Mesenchymal stem cell (in vitro differentiated cells and primary cell): ENCODE results near the gene GTF3A.

Experiments used
- DNase-seq: peaks from one replicate; pipeline ENCODE4 v3.0.0-alpha.2; 2013
- H2AFZ ChIP-seq: one replicate; pipeline ENCODE4 v1.6.1; 2013; ENCODE audit warnings: low read depth, mild to moderate bottlenecking, control low read depth, inconsistent platforms, low read length, moderate library complexity
- H2AK5ac ChIP-seq: 2 replicates; pipeline ENCODE4 v1.6.1; 2013; ENCODE audit warnings: low read length, moderate library complexity, mild to moderate bottlenecking, inconsistent platforms; ENCODE audit not compliant: severe bottlenecking
- H2BK120ac ChIP-seq: one replicate; pipeline ENCODE4 v1.6.1; 2013; ENCODE audit warnings: low read depth, mild to moderate bottlenecking, inconsistent platforms, low read length, moderate library complexity
- H2BK12ac ChIP-seq, 2 experiments: one replicate each; pipeline ENCODE4 v1.6.1; 2013; ENCODE audit warnings: inconsistent platforms in 2 of 2, low read length in 2 of 2, mild to moderate bottlenecking in 2 of 2, moderate library complexity in 2 of 2, control low read depth in 1 of 2
- H2BK15ac ChIP-seq: one replicate; pipeline ENCODE4 v1.6.1; 2013; ENCODE audit warnings: mild to moderate bottlenecking, low read depth, inconsistent platforms; ENCODE audit not compliant: poor library complexity, severe bottlenecking
- H2BK5ac ChIP-seq: 2 replicates; pipeline ENCODE4 v1.6.1; 2013; ENCODE audit warnings: low read depth, mild to moderate bottlenecking, low read length, control low read depth, inconsistent platforms; ENCODE audit not compliant: poor library complexity, severe bottlenecking
- H3K14ac ChIP-seq, 2 experiments: one replicate each; pipeline ENCODE4 v1.6.1; 2013; ENCODE audit warnings: inconsistent platforms in 2 of 2, low read length in 2 of 2, control low read depth in 1 of 2, mild to moderate bottlenecking in 1 of 2, moderate library complexity in 1 of 2
- H3K18ac ChIP-seq, 2 experiments: one replicate each; pipeline ENCODE4 v1.6.1; 2013; ENCODE audit warnings: inconsistent platforms in 2 of 2, low read length in 2 of 2, control low read depth in 1 of 2, low read depth in 1 of 2, mild to moderate bottlenecking in 1 of 2
- H3K23ac ChIP-seq, 2 experiments: one replicate each; pipeline ENCODE4 v1.6.1; 2013; ENCODE audit warnings: inconsistent platforms in 2 of 2, low read length in 2 of 2, mild to moderate bottlenecking in 2 of 2, moderate library complexity in 2 of 2, control low read depth in 1 of 2
- H3K27ac ChIP-seq: 2 replicates; pipeline ENCODE4 v1.5.1; 2013; ENCODE audit warnings: mild to moderate bottlenecking, moderate library complexity, low read length, control low read depth, inconsistent platforms; ENCODE audit not compliant: poor library complexity, severe bottlenecking
- H3K27me3 ChIP-seq, 2 experiments: 2 replicates each; pipeline versions ENCODE4 v1.6.1 to v1.7.0; 2013; ENCODE audit warnings: low read length in 2 of 2, mild to moderate bottlenecking in 2 of 2, moderate library complexity in 2 of 2, control low read depth in 1 of 2, inconsistent platforms in 1 of 2; ENCODE audit not compliant: control insufficient read depth in 1 of 2, insufficient read depth in 1 of 2
- H3K36me3 ChIP-seq, 2 experiments: 2 replicates each; pipeline versions ENCODE4 v1.6.1 to v1.7.0; 2013; ENCODE audit warnings: low read length in 2 of 2, control low read depth in 1 of 2, inconsistent platforms in 1 of 2, low read depth in 1 of 2, mild to moderate bottlenecking in 1 of 2; ENCODE audit not compliant: insufficient read depth in 2 of 2, control insufficient read depth in 1 of 2
- H3K4ac ChIP-seq, 2 experiments: one replicate each; pipeline ENCODE4 v1.6.1; 2013; ENCODE audit warnings: inconsistent platforms in 2 of 2, low read length in 2 of 2, mild to moderate bottlenecking in 2 of 2, moderate library complexity in 2 of 2, control low read depth in 1 of 2, low read depth in 1 of 2
- H3K4me1 ChIP-seq: 2 replicates; pipeline ENCODE4 v1.6.1; 2013; ENCODE audit warnings: low read depth, low read length, control low read depth; ENCODE audit not compliant: control insufficient read depth, insufficient read depth
- H3K4me2 ChIP-seq: 2 replicates; pipeline ENCODE4 v1.6.1; 2013; ENCODE audit warnings: low read length, mild to moderate bottlenecking, inconsistent platforms; ENCODE audit not compliant: poor library complexity, severe bottlenecking
- H3K4me3 ChIP-seq, 2 experiments: 2 replicates each; pipeline versions ENCODE4 v1.5.1 to v1.7.0; 2013; ENCODE audit warnings: low read length in 2 of 2, mild to moderate bottlenecking in 2 of 2, control low read depth in 1 of 2, low read depth in 1 of 2; ENCODE audit not compliant: insufficient read depth in 1 of 2
- H3K79me1 ChIP-seq: replicated peaks from 2 replicates; pipeline ENCODE4 v1.6.1; 2013; ENCODE audit warnings: mild to moderate bottlenecking, control low read depth, low read length, inconsistent platforms; ENCODE audit not compliant: poor library complexity, severe bottlenecking
- H3K9ac ChIP-seq: 2 replicates; pipeline ENCODE4 v1.7.0; 2013; ENCODE audit warnings: mild to moderate bottlenecking, low read length, moderate library complexity
- H3K9me3 ChIP-seq: 2 replicates; pipeline ENCODE4 v1.7.0; 2013; ENCODE audit warnings: mild to moderate bottlenecking, low read length; ENCODE audit not compliant: control insufficient read depth
- H4K8ac ChIP-seq: one replicate; pipeline ENCODE4 v1.6.1; 2013; ENCODE audit warnings: inconsistent platforms, mild to moderate bottlenecking, low read length, moderate library complexity
- H4K91ac ChIP-seq: one replicate; pipeline ENCODE4 v1.6.1; 2013; ENCODE audit warnings: mild to moderate bottlenecking, low read length, inconsistent platforms
- WGBS: methylation state at CpG from one replicate; pipeline ENCODE4 v1.1.7; 2013; ENCODE audit warnings: mixed read lengths; 5-methylcytosine and 5-hydroxymethylcytosine counted together

Gene GTF3A

GRCh38 chr13:27455331-27455855 lies 31.0 kb downstream of the GTF3A start:
- Histone ChIP-seq H3K79me1 (no peaks in the 10 kb centered on the region), H3K9ac (peak overlapping the region; percentile 72), H3K23ac (no peak overlapping the region), H3K18ac (no peak overlapping the region), H3K27me3 (peaks cover 4 to 5% of the 10 kb centered on the region in 2 experiments), H2AK5ac (no peak overlapping the region), H2BK12ac (no peak overlapping the region), H3K4ac (no peak overlapping the region), H3K36me3 (no peaks in the 10 kb centered on the region), H3K4me3 (peak overlapping the region in 1 of 2 experiments; percentile 71), H3K4me1 (peaks cover 2% of the 10 kb centered on the region), H3K9me3 (no peaks in the 10 kb centered on the region), H2BK120ac (no peak overlapping the region), H2BK5ac (no peak overlapping the region), H4K91ac (no peak overlapping the region), H3K14ac (no peak overlapping the region), H3K4me2 (no peak overlapping the region), H3K27ac (no peak overlapping the region), H4K8ac (peak overlapping the region; percentile 91), H2BK15ac (no peak overlapping the region), H2AFZ (no peak overlapping the region)
- DNase-seq = peak; percentile 24
- WGBS = 43% methylated on average over 5 of the region's 5 CpGs

- Histone ChIP-seq H3K79me1 (no peaks in the 10 kb centered on the region), H3K4me2 (no peak overlapping the region), H2AK5ac (no peak overlapping the region), H3K9me3 (no peaks in the 10 kb centered on the region), H2BK12ac (no peak overlapping the region), H4K8ac (no peak overlapping the region), H3K18ac (no peak overlapping the region), H2BK120ac (no peak overlapping the region), H3K14ac (no peak overlapping the region), H3K27me3 (peaks cover 14 to 26% of the 10 kb centered on the region in 2 experiments), H3K4me3 (no peak overlapping the region), H2BK5ac (no peak overlapping the region), H3K23ac (no peak overlapping the region), H2BK15ac (no peak overlapping the region), H3K36me3 (no peaks in the 10 kb centered on the region), H4K91ac (no peak overlapping the region), H3K9ac (no peak overlapping the region), H3K4me1 (no peaks in the 10 kb centered on the region), H2AFZ (no peak overlapping the region), H3K27ac (no peak overlapping the region), H3K4ac (no peak overlapping the region)
- no peak for DNase-seq
- 92% methylated on average over 10 of the region's 12 CpGs for WGBS
Observed at GRCh38 chr13:27461940-27462584, 37.6 kb downstream of the GTF3A start.

GRCh38 chr13:27463500-27463899 lies 39.1 kb downstream of the GTF3A start:
- peak overlapping the region in 1 of 2 experiments; percentile 23 for H3K23ac ChIP-seq
- no peak overlapping the region for H3K14ac ChIP-seq
- H4K8ac ChIP-seq = no peak overlapping the region
- no peak overlapping the region for H3K4ac ChIP-seq
- H2BK5ac ChIP-seq = no peak overlapping the region
- no peak overlapping the region for H3K4me2 ChIP-seq
- no peak overlapping the region for H2BK12ac ChIP-seq
- no peak overlapping the region for H3K27ac ChIP-seq
- DNase-seq = no peak
- peaks cover 10 to 29% of the 10 kb centered on the region in 2 experiments for H3K27me3 ChIP-seq
- WGBS = 75% methylated on average over 6 of the region's 6 CpGs
- H3K18ac ChIP-seq = no peak overlapping the region
- no peak overlapping the region for H3K4me3 ChIP-seq
- no peaks in the 10 kb centered on the region for H3K36me3 ChIP-seq
- H2BK15ac ChIP-seq = no peak overlapping the region
- H3K9ac ChIP-seq = no peak overlapping the region
- no peak overlapping the region for H4K91ac ChIP-seq
- H2AFZ ChIP-seq = no peak overlapping the region
- H3K79me1 ChIP-seq = no peaks in the 10 kb centered on the region
- no peak overlapping the region for H2AK5ac ChIP-seq
- no peaks in the 10 kb centered on the region for H3K9me3 ChIP-seq
- H3K4me1 ChIP-seq = no peaks in the 10 kb centered on the region
- H2BK120ac ChIP-seq = no peak overlapping the region

GRCh38 chr13:27465611-27466010 lies 41.2 kb downstream of the GTF3A start:
- WGBS = 87% methylated on average over 5 of the region's 5 CpGs
- Histone ChIP-seq H2AK5ac (no peak overlapping the region), H3K27ac (no peak overlapping the region), H4K8ac (no peak overlapping the region), H3K4me1 (no peaks in the 10 kb centered on the region), H2BK120ac (no peak overlapping the region), H3K36me3 (no peaks in the 10 kb centered on the region), H2AFZ (no peak overlapping the region), H3K14ac (no peak overlapping the region), H4K91ac (no peak overlapping the region), H3K18ac (no peak overlapping the region), H3K23ac (no peak overlapping the region), H3K79me1 (no peaks in the 10 kb centered on the region), H3K9me3 (no peaks in the 10 kb centered on the region), H3K4me2 (no peak overlapping the region), H3K4ac (no peak overlapping the region), H3K9ac (no peak overlapping the region), H3K4me3 (no peak overlapping the region), H2BK12ac (no peak overlapping the region), H2BK15ac (no peak overlapping the region), H2BK5ac (no peak overlapping the region), H3K27me3 (peaks cover 9 to 25% of the 10 kb centered on the region in 2 experiments)
- no peak for DNase-seq
